ENCODE results near the gene PLXNA4.
A peak's percentile ranks its signal among the peaks of the same experiment; 100 is the strongest.

GRCh38 chr7:132410385-132410784 is 165.9 kb downstream of the PLXNA4 start:
- TF ChIP-seq NFRKB (IDR thresholded peaks at IDR 0.05) (no peak), SUZ12 (IDR thresholded peaks at IDR 0.05) (no peak), HDGF (IDR thresholded peaks at IDR 0.05; ENCODE audit: borderline replicate concordance) (no peak), ELF4 (IDR thresholded peaks at IDR 0.05) (no peak), ZNF384 (IDR thresholded peaks at IDR 0.05) (no peak), BHLHE40 (IDR thresholded peaks at IDR 0.05; ENCODE audit: borderline replicate concordance) (no peak), FOXM1 (IDR thresholded peaks at IDR 0.05; ENCODE audit: borderline replicate concordance) (no peak), CTBP1 (IDR thresholded peaks at IDR 0.05; ENCODE audit: borderline replicate concordance) (no peak), TARDBP (IDR thresholded peaks at IDR 0.05) (no peak), ARNT (IDR thresholded peaks at IDR 0.05) (no peak), LEF1 (IDR thresholded peaks at IDR 0.05; ENCODE audit: borderline replicate concordance) (no peak), PKNOX1 (IDR thresholded peaks at IDR 0.05) (0 out of 2 replicates have a peak, but pooled peaks have one; percentile 32)
